ENCODE results near the gene KCNK7.
A peak's percentile ranks its signal among the peaks of the same experiment; 100 is the strongest.

DNA sequence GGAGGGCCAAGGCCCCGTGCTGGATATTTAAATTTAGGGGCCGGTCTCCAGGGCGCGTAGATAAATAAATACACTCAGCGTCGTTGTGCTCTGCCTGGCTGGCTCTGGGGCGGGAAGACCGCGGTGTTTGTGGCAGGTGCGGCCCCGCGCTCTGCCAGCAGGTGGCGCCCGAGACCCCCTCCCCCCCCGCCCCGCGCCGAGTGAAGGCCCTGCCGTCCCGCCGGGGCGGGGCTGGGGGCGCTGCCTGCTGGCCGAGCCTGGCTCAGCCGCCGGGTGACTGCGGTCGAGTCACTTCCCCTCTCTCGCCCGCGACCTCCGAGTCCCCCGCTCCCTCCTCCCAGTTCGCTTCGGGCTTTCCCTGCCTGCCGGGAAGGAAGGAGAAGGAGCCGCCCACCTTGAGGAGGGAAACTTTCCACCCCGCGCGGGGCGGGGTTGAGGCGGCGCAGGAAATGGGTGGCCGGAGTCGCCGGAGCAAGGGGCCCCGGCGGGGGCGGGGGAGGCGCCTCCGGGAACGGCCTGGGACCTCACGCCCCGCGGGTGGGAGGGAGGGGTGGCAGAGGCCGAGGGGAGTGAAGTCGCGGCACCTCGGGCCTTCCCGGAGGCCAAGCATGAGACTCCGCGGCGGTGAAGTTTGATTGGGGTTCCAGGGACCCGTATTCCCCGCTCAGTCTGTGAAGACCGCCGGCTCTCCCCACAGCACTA, 21.3 kb downstream of the KCNK7 start:
- peak; percentile 34 to 84 (median 56) for TF ChIP-seq POLR2AphosphoS5 (IDR thresholded peaks at IDR 0.05)
- TF ChIP-seq EP300 (IDR thresholded peaks at IDR 0.05): no peak
- TF ChIP-seq, protein P1, sequence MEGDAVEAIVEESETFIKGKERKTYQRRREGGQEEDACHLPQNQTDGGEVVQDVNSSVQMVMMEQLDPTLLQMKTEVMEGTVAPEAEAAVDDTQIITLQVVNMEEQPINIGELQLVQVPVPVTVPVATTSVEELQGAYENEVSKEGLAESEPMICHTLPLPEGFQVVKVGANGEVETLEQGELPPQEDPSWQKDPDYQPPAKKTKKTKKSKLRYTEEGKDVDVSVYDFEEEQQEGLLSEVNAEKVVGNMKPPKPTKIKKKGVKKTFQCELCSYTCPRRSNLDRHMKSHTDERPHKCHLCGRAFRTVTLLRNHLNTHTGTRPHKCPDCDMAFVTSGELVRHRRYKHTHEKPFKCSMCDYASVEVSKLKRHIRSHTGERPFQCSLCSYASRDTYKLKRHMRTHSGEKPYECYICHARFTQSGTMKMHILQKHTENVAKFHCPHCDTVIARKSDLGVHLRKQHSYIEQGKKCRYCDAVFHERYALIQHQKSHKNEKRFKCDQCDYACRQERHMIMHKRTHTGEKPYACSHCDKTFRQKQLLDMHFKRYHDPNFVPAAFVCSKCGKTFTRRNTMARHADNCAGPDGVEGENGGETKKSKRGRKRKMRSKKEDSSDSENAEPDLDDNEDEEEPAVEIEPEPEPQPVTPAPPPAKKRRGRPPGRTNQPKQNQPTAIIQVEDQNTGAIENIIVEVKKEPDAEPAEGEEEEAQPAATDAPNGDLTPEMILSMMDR (IDR thresholded peaks at IDR 0.05): peak; percentile 50 to 98 (median 63)
- peak in 1 of 2 donors; percentile 34 for TF ChIP-seq POLR2A (IDR thresholded peaks at IDR 0.05)
